Umbilical cord (tissue), 2 donors: ENCODE data around the gene TAF4. TPM values are rescaled to one million over a fixed set of nuclear protein-coding genes. Genes with fewer than 3 reads are reported as not detected.

ENCODE experiments used
- DNase-seq: peaks from one replicate; pipeline ENCODE4 v3.0.0-alpha.2; 2015; ENCODE audit warnings: low spot score
- total RNA-seq: library from RNA; depleted of rRNA; stranded (reverse); fragments of >200 nt; gene quantifications from one replicate; pipeline ENCODE4 v1.2.3, GENCODE V29; 2014; ENCODE audit warnings: low replicate concordance; ENCODE audit not compliant: insufficient read depth

TAF4 gene
- total RNA-seq, 1 donor from 2014 or later = 16.4 TPM

DNA sequence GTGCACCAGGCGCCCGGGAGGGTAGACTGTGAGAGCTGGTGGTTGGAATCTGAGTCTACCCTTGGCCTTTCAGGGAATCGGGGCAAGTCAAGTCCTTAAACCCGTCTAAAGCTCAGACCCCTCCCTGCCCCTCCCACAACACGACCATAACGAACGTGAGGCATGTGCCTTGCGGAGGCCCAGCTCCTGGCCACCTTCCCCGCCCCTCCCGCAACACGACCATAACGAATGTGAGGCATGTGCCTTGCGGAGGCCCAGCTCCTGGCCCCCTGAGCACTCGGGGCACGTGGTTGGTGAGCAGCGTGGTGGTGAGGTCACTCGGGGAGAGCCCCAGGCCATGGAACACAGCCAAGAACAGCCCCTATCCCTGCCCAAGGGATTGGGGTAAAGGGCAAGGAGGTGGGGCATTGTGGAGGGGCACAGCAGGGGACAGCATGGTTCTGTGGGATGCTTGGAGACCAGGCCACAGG is 132.2 kb downstream of the TAF4 start:
- no peak for DNase-seq

- no peak for DNase-seq
Measured at GRCh38 chr20:61932711-61933480, 132.8 kb downstream of the TAF4 start.

DNA sequence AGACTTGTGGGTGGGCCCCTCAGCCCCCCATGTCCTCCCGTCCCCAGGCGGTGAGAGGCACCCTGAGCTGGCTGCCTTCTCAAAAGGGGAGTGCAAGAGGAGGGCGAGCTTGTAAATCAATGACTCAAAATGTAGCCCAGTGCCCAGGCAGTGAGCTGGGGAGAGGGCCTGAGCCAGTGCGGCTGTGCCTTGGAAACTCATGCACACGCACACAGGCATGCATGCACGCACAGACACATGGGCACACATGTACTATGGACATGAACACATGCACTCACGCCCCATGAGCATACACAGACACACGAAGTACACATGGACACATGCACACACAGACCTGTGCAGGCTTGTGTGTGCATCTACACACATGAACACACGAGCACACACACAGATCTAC is 133.5 kb downstream of the TAF4 start:
- no peak for DNase-seq

DNA sequence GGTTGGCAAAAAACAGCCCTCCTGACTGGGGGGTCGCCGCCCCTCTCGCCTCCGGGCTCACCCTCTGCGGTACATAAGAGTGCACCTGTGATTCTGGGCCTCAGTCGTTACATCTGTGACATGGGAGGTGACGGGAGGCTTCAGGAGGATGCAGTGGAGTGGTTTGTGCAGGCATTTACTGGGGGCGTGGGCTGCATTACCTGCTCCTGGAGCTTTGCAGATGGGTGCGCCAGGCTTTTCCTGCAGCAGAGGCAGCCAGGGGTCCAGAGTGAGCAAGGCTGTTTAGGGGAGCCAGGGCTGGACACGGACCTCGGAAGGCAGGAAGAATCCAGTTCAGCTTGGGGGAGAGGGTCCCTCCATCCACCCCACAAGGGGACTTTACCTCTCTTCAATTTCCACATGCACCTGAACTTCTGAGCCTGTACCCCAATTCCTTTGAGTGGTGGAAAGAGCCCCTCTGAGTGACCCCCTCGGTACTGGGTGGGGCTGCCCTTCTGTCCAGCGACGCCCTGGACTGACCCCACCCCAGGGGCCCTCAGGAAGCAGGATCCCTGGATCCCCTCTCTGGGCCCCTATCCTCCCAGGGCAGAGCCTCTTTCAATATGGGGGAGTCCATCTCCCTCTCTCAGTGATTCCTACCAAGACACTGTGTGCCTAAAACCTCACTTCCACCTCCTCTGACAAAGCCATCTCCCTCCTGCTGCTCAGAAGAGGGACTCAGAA is 134.0 kb downstream of the TAF4 start:
- no peak for DNase-seq

- no peak for DNase-seq
Measured at GRCh38 chr20:61930776-61931475, 134.8 kb downstream of the TAF4 start.

GRCh38 chr20:61929971-61930666 is 135.6 kb downstream of the TAF4 start:
- DNase-seq = no peak

DNA sequence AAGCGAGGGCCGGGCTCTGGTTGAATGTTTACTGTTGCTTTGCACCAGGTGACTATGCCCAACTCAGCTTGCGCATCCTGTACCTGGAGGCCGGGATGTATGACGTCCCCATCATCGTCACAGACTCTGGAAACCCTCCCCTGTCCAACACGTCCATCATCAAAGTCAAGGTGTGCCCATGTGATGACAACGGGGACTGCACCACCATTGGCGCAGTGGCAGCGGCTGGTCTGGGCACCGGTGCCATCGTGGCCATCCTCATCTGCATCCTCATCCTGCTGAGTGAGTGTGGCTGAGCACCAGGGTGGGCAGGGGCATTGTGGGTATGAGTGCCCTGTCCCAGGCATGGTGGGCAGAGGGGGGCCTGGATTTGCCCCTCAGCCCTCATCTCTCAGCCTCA is 136.1 kb downstream of the TAF4 start:
- no peak for DNase-seq

DNA sequence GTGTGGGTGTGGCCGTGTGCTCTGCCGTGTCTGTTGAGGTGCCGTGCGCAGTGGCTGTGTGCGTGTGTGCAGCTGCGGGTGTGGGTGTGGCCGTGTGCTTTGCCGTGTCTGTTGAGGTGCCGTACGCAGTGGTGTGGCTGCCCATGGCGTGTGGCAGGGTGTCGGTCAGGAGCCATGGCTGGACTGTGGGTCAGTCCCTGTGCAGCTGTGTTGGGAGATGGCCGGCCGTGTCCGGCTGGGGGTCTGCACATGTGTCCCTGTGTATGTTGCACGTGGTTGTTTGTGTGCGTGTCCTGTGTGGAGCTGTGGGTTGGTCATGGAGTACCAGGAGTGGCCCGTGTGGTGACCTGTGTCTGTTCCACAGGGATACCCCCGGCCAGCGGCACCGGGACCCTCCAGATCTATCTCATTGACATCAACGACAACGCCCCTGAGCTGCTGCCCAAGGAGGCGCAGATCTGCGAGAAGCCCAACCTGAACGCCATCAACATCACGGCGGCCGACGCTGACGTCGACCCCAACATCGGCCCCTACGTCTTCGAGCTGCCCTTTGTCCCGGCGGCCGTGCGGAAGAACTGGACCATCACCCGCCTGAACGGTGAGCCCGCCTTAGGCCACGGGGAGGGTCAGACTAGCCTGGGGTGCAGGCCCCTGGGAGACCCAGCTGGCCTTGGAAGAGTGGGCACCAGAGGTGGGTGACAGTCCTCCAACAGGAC is 137.7 kb downstream of the TAF4 start:
- no peak for DNase-seq

- no peak for DNase-seq
Measured at GRCh38 chr20:61927193-61927825, 138.4 kb downstream of the TAF4 start.

GRCh38 chr20:61926796-61927192 is 138.9 kb downstream of the TAF4 start:
- DNase-seq = no peak

DNA sequence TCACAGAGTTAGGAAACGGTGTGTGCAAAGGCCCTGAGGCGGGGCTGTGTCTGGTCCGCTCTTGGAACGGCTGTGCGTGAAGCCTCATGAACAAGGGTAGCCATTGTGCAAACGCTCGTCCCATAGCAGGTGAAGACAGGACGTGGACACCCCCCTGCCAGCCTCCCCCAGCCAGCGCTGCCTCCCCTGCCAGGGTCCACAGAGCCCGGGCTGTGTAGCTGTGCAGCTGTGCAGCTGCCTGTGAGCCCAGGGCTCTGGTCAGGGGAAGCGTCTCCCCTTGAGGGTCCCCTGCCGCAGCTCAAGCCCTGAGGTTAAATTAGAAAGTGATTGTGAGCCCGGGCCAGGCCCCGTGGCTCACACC is 139.4 kb downstream of the TAF4 start:
- no peak for DNase-seq

GRCh38 chr20:61925555-61926252 is 140.0 kb downstream of the TAF4 start:
- DNase-seq = no peak

DNA sequence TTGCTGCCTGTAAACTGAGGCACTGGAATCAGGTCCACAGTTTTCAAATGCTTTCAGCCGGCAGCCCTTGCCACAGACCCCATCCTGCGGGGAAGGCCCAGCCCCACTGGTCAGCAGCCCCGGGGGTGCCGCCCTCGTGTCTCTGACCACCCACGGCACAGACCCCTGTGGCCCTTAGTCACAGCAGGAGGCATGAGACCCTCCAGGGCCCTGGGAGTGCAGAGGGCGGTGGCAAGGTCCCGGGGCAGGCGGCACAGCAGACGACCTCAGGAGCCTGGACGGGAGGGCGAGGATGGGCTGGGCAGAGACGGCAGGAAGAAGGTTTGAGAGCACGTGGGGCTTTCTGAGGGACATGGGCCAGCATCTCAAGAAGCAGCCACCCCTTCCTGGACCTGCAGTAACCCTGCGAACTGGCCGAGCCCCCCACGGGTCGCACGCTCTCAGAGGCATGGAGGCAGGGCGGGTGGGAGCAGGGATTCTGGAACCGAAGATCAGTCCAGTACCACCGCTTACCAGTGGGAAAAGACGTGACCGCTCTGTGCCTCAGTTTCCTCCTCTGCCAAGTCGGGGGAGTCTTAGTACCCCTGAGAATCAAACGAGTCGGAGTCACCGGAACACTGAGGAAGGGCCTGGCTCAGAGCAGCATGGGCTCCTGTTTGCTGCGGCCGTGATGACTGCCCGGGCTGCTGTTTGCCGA is 140.7 kb downstream of the TAF4 start:
- no peak for DNase-seq

Other genes with a start within 250 kb of the TAF4 start
- 42.6 TPM for gene LSM14B, start 56.6 kb upstream of the TAF4 start, total RNA-seq
- 166 TPM for gene PSMA7, start 77.5 kb upstream of the TAF4 start, total RNA-seq
- gene SS18L1, start 77.9 kb upstream of the TAF4 start, total RNA-seq = 5.5 TPM
- gene MTG2, start 117.1 kb upstream of the TAF4 start, total RNA-seq = 14.4 TPM
- gene HRH3, start 154.4 kb upstream of the TAF4 start, total RNA-seq = not detected
- gene OSBPL2, start 172.6 kb upstream of the TAF4 start, total RNA-seq = 42.4 TPM
- gene ADRM1, start 237.1 kb upstream of the TAF4 start, total RNA-seq = 29.6 TPM